CD4-positive, alpha-beta T cell (primary cell): ENCODE results near the gene MEFV. TPM values are rescaled to one million over a fixed set of nuclear protein-coding genes. Genes with fewer than 3 reads are reported as not detected.
A peak's percentile ranks its signal among the peaks of the same experiment; 100 is the strongest.

Experiments
- ATAC-seq: fragments of 200-7000 bp; cut with Tn5 transposase; one replicate; pipeline ENCODE4 v1.10.0; 2022; ENCODE audit warnings: mild to moderate bottlenecking; ENCODE audit not compliant: poor library complexity
- CTCF ChIA-PET: fragments of 350-600 bp; sonication (Branson Sonifier 250); formaldehyde crosslinking; loops from one replicate; lab custom pipeline; 2021; ENCODE audit warnings: antibody characterized with exemption, inconsistent platforms; lab: Charles Lee
- POLR2A ChIA-PET: fragments of 350-600 bp; sonication (Branson Sonifier 250); formaldehyde crosslinking; loops from one replicate; lab custom pipeline; 2021; ENCODE audit warnings: antibody characterized with exemption, inconsistent platforms; lab: Charles Lee
- DNase-seq, 14 experiments: peaks; one replicate each; pipeline ENCODE4 v3.0.0-alpha.2; 2013 to 2020; ENCODE audit warnings: mixed read lengths in 2 of 14
- H3K27ac ChIP-seq, 2 donors: one replicate each; pipeline versions ENCODE4 v1.5.1 to v1.7.0; 2013; ENCODE audit warnings: low read length in 2 of 2, low read depth in 1 of 2, mild to moderate bottlenecking in 1 of 2
- H3K27me3 ChIP-seq, 2 experiments: 1 replicate in 1 of 2; 2 replicates in 1 of 2; pipeline versions ENCODE4 v1.6.1 to v1.7.0; 2013; ENCODE audit warnings: low read length in 2 of 2, control low read depth in 1 of 2, mild to moderate bottlenecking in 1 of 2, moderate library complexity in 1 of 2; ENCODE audit not compliant: insufficient read depth in 2 of 2, control insufficient read depth in 1 of 2
- H3K36me3 ChIP-seq: one replicate; pipeline ENCODE4 v1.6.1; 2013; ENCODE audit warnings: low read length, control low read depth; ENCODE audit not compliant: insufficient read depth
- H3K4me1 ChIP-seq: one replicate; pipeline ENCODE4 v1.6.1; 2013; ENCODE audit warnings: low read length, control low read depth; ENCODE audit not compliant: insufficient read depth
- H3K4me3 ChIP-seq: one replicate; pipeline ENCODE4 v1.5.1; 2013; ENCODE audit warnings: mild to moderate bottlenecking, low read length, moderate library complexity
- H3K9me3 ChIP-seq, 2 experiments: 1 replicate in 1 of 2; 2 replicates in 1 of 2; pipeline versions ENCODE4 v1.6.1 to v1.7.0; 2013; ENCODE audit warnings: low read length in 2 of 2, mild to moderate bottlenecking in 2 of 2, control low read depth in 1 of 2, moderate library complexity in 1 of 2; ENCODE audit not compliant: control insufficient read depth in 1 of 2, insufficient read depth in 1 of 2
- H3K27ac Mint-ChIP-seq: one replicate; pipeline ENCODE4 v1.8.0; 2020; ENCODE audit warnings: mixed read lengths
- H3K27me3 Mint-ChIP-seq: one replicate; pipeline ENCODE4 v1.8.0; 2021; ENCODE audit warnings: mixed read lengths
- H3K36me3 Mint-ChIP-seq: one replicate; pipeline ENCODE4 v1.8.0; 2021; ENCODE audit warnings: low read depth, mixed read lengths
- H3K4me1 Mint-ChIP-seq: one replicate; pipeline ENCODE4 v1.8.0; 2021; ENCODE audit warnings: low read depth, mixed read lengths
- H3K4me3 Mint-ChIP-seq: one replicate; pipeline ENCODE4 v1.8.0; 2020; ENCODE audit warnings: mild to moderate bottlenecking, mixed read lengths
- H3K9me3 Mint-ChIP-seq: one replicate; pipeline ENCODE4 v1.8.0; 2020; ENCODE audit warnings: mixed read lengths
- intact Hi-C, 2 experiments: fragments of 100-400 bp; cut with DNase I in 1 of 2; cut with micrococcal nuclease in 1 of 2; formaldehyde crosslinking; loops; one replicate each; pipeline versions ENCODE4 v1.15.1 to v1.9.0; 2023 to 2025; cut with DNase I, micrococcal nuclease
- total RNA-seq, 174 experiments: library from RNA in 2 of 174; stranded (reverse) in 2 of 174; gene quantifications; one replicate each; pipeline ENCODE4 v1.2.3 and lab custom pipeline; 2021 to 2026
- TF ChIP-seq, protein P1 (sequence below): fragments of 200-600 bp; IDR thresholded peaks from one replicate; pipeline ENCODE4 v1.8.0; 2022; ENCODE audit warnings: antibody characterized with exemption, mild to moderate bottlenecking

Gene MEFV
- total RNA-seq, 2 experiments from 2014 or later: 0.60 to 0.73 TPM

- Mint-ChIP-seq H3K36me3 (peaks cover 3% of the 10 kb centered on the region), H3K4me3 (no peak overlapping the region), H3K27ac (no peak overlapping the region), H3K4me1 (peaks cover 1% of the 10 kb centered on the region), H3K27me3 (peaks cover 13% of the 10 kb centered on the region), H3K9me3 (no peaks in the 10 kb centered on the region)
- ATAC-seq (no peak), DNase-seq (no peak)
- ChIA-PET CTCF (interaction anchor here (0.6 kb wide), 1 partner anchor 1380 kb away, joined by 4 read pairs; no protein-coding TSS in a partner anchor), POLR2A (no interaction called here)
- intact Hi-C loops: loop anchor here in 1 of 2 experiments (2.0 kb wide), 1 partner anchor 15 kb away; the partner anchor contains the start of gene MEFV
- H3K36me3 ChIP-seq: no peaks in the 10 kb centered on the region
- no peak overlapping the region for H3K27ac ChIP-seq
- H3K4me3 ChIP-seq: no peak overlapping the region
- TF ChIP-seq, protein P1, sequence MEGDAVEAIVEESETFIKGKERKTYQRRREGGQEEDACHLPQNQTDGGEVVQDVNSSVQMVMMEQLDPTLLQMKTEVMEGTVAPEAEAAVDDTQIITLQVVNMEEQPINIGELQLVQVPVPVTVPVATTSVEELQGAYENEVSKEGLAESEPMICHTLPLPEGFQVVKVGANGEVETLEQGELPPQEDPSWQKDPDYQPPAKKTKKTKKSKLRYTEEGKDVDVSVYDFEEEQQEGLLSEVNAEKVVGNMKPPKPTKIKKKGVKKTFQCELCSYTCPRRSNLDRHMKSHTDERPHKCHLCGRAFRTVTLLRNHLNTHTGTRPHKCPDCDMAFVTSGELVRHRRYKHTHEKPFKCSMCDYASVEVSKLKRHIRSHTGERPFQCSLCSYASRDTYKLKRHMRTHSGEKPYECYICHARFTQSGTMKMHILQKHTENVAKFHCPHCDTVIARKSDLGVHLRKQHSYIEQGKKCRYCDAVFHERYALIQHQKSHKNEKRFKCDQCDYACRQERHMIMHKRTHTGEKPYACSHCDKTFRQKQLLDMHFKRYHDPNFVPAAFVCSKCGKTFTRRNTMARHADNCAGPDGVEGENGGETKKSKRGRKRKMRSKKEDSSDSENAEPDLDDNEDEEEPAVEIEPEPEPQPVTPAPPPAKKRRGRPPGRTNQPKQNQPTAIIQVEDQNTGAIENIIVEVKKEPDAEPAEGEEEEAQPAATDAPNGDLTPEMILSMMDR: no peak
- no peaks in the 10 kb centered on the region for H3K27me3 ChIP-seq
- H3K4me1 ChIP-seq: peaks cover 3% of the 10 kb centered on the region
- peaks cover 0 to 5% of the 10 kb centered on the region in 2 experiments for H3K9me3 ChIP-seq
Measured at GRCh38 chr16:3241761-3242160, 14.7 kb downstream of the MEFV start.

DNA sequence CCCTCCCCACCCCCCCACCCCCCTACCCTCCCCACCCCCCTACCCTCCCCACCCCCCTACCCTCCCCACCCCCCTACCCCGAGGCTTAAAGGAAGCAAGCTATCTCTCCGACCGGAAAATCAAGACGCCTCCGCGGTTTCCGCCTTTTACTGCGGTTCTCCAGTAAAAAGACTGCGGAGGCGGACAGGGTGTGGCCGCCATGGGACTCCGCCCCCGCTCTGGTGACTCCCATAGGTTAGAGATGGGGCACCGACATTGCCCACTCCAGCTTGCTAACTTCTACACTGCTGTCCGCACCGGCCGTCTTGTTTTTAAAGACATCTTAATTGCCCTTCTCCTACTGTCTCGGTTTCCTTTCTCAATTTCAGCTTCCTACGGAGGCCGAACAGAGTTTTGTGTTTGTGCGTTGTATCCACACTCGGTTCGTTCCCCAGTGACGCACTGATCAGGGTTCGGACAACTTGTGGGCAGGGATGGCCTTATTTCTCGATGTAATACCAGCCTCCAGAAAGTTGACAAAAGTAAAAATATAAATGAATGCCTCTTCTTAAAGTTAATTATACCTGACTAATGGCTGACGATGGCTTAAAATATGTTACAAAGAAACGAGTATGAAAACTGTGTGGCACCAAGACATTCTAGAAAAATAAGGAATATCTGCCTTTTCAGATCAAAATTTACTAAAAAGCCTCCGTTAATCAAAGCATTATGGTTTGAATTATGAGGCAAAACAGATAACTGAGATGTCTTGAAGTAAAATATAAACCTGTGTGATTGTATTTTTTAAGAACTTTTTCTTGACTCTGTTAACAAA, 20.4 kb downstream of the MEFV start:
- no peak for ATAC-seq
- Histone ChIP-seq H3K4me3 (no peak overlapping the region), H3K36me3 (peaks cover 27% of the 10 kb centered on the region), H3K27me3 (no peaks in the 10 kb centered on the region), H3K9me3 (peaks cover 1 to 10% of the 10 kb centered on the region in 2 experiments), H3K27ac (no peak overlapping the region), H3K4me1 (peaks cover 27% of the 10 kb centered on the region)
- peaks cover 55% of the 10 kb centered on the region for H3K36me3 Mint-ChIP-seq
- CTCF ChIA-PET: interaction anchor here (1.1 to 1.5 kb wide), 4 partner anchors 69 to 265 kb away, joined by 3 to 5 read pairs (median 3); partner anchors contain the start of genes CLUAP1, ZNF174 and ZSCAN32
- peak overlapping the region; percentile 82 for H3K4me3 Mint-ChIP-seq
- H3K9me3 Mint-ChIP-seq: peaks cover 2% of the 10 kb centered on the region
- intact Hi-C loops: loop anchor here (1.0 to 2.0 kb wide), 4 partner anchors 21 to 46 kb away; no protein-coding TSS in a partner anchor
- H3K27me3 Mint-ChIP-seq: peaks cover 6% of the 10 kb centered on the region
- TF ChIP-seq, protein P1: no peak
- peak overlapping the region; percentile 83 for H3K27ac Mint-ChIP-seq
- peak in 13 of 14 experiments; percentile 13 to 91 (median 38) for DNase-seq
- POLR2A ChIA-PET: interaction anchor here (0.6 to 3.7 kb wide), 12 partner anchors 10 to 165 kb away, joined by 3 to 20 read pairs (median 6); partner anchors contain the start of genes ZNF174, ZNF213, ZNF263 and ZSCAN32
- peaks cover 44% of the 10 kb centered on the region for H3K4me1 Mint-ChIP-seq

GRCh38 chr16:3234857-3235561, 21.4 kb downstream of the MEFV start, which contains the start of gene ZNF200:
Gene ZNF200, minus strand, starts transcription at chr16:3235158. Its CDS starts 1,403 bp downstream, at chr16:3233755.
- Mint-ChIP-seq H3K4me3 (peak within 1 kb of the TSS; percentile 94), H3K9me3 (peaks cover 7% of the 10 kb centered on the region), H3K27me3 (peaks cover 1% of the 10 kb centered on the region), H3K4me1 (peaks cover 50% of the 10 kb centered on the region), H3K36me3 (peaks cover 66% of the 10 kb centered on the region), H3K27ac (peak within 1 kb of the TSS; percentile 94)
- H3K27me3 ChIP-seq: no peaks in the 10 kb centered on the region
- peaks cover 27% of the 10 kb centered on the region for H3K4me1 ChIP-seq
- H3K27ac ChIP-seq: peak within 1 kb of the TSS; percentile 88 to 97
- ChIA-PET CTCF (interaction anchor here (1.1 to 1.5 kb wide), 2 partner anchors 70 to 223 kb away, joined by 3 to 5 read pairs; no protein-coding TSS in a partner anchor), POLR2A (interaction anchor here (0.5 to 3.7 kb wide), 15 partner anchors 9 to 166 kb away, joined by 3 to 20 read pairs (median 5); partner anchors contain the start of genes OR1F1, ZNF174, ZNF213 and ZNF263)
- peak within 1 kb of the TSS; percentile 98 for H3K4me3 ChIP-seq
- H3K9me3 ChIP-seq: peaks cover 10 to 12% of the 10 kb centered on the region in 2 experiments
- peaks cover 37% of the 10 kb centered on the region for H3K36me3 ChIP-seq
- intact Hi-C loops: loop anchor here (1.0 to 5.0 kb wide), 5 partner anchors 20 to 48 kb away; partner anchors contain the start of gene OR1F1 (in 1 of the 2)
- TF ChIP-seq, protein P1: no peak
- DNase-seq (peak; percentile 86 to 97 (median 90)), ATAC-seq (peak; percentile 89)
